GM19328 (cell line): ENCODE measurements around the gene NCKAP5.
A peak's percentile ranks its signal among the peaks of the same experiment; 100 is the strongest.

Experiments used
- ATAC-seq: cut with Tn5 transposase; IDR thresholded peaks from one replicate; pipeline ENCODE4 v1.9.1; 2021; ENCODE audit warnings: mild to moderate bottlenecking, moderate library complexity; ENCODE audit not compliant: unreplicated experiment

Gene NCKAP5

GRCh38 chr2:132975193-132976105 is 592.8 kb downstream of the NCKAP5 start:
- ATAC-seq: no peak

GRCh38 chr2:132974467-132975095 is 593.7 kb downstream of the NCKAP5 start:
- ATAC-seq: no peak

GRCh38 chr2:132971310-132972061 is 596.8 kb downstream of the NCKAP5 start:
- no peak for ATAC-seq

- no peak for ATAC-seq
Measured at GRCh38 chr2:132969371-132969985, 598.8 kb downstream of the NCKAP5 start.

- ATAC-seq: no peak
Measured at GRCh38 chr2:132965460-132965859, 602.8 kb downstream of the NCKAP5 start.

GRCh38 chr2:132963161-132963560 is 605.1 kb downstream of the NCKAP5 start:
- ATAC-seq: no peak

DNA sequence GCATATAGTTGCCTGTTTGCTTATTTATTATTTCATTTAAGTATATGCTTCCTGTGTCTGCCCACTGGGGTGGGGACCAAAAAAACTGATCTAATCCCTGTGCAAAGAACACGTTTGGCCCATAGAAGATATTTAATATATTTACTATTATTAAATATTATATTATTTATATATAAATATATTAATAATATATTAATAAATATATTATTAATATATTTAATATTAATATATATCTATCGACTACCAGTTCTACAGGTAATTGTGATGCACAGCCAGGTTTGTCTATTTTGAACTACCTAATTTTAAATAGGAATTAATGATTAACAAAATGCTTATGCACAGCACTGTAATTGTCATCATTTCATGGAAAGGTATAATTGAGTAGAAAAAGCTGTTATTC is 609.4 kb downstream of the NCKAP5 start:
- no peak for ATAC-seq

GRCh38 chr2:132955871-132956615 is 612.2 kb downstream of the NCKAP5 start:
- ATAC-seq: no peak

- ATAC-seq: peak; percentile 57
Measured at GRCh38 chr2:132953771-132954170, 614.5 kb downstream of the NCKAP5 start.

DNA sequence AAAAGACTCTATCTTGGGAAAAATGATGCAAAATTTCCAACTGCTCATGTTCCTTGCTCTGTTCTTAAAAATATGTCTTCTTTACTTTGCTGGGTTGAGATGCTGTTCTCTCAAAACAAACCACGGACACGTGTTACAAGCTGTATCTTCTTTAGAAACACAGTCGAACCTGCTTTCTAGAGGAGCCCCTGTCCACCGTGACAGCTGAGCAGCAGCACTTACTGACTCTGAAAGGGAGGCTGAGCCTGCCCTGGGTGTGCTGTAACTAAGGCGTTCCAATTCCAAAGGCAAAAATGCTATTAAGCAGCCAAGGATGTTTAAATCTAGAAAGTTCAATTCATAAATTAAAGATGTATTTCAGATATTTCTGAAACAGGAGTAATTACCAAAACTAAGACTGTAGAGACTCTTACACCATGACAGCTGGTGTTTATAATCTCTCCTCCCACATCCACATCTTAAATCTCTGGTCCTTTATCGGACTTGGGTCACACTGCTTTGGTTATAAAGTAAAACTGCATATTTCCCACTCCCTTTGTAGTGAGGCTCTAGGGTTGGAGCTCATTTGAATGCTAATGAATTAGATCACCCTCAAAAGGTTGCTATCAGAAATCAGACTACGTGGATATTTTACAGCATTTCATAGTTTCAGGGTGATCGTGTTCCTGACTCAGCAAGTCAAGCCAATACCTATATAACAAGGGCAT is 617.1 kb downstream of the NCKAP5 start:
- no peak for ATAC-seq

- no peak for ATAC-seq
Measured at GRCh38 chr2:132949108-132949507, 619.2 kb downstream of the NCKAP5 start.

DNA sequence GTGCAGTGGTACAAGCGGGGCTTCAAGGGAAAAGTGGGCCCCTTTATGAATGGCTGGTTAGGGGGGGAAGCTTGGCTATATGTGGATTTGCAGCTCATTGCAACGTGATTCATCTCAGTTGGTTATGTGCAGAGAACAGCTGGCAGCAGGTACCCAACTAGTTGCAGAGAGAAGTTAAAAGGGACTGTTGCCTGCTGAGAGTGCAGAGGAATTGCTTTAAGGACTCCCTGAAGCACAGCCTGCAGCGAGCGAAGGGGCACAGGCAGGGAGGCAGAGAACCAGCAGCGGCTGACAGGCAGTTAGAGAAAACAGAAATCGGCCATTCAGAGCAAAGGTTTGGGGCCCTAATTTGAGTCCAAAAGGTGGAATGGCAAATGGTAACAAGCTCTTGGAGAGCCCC is 620.1 kb downstream of the NCKAP5 start:
- ATAC-seq: no peak

- ATAC-seq: no peak
Measured at GRCh38 chr2:132943829-132944228, 624.4 kb downstream of the NCKAP5 start.

DNA sequence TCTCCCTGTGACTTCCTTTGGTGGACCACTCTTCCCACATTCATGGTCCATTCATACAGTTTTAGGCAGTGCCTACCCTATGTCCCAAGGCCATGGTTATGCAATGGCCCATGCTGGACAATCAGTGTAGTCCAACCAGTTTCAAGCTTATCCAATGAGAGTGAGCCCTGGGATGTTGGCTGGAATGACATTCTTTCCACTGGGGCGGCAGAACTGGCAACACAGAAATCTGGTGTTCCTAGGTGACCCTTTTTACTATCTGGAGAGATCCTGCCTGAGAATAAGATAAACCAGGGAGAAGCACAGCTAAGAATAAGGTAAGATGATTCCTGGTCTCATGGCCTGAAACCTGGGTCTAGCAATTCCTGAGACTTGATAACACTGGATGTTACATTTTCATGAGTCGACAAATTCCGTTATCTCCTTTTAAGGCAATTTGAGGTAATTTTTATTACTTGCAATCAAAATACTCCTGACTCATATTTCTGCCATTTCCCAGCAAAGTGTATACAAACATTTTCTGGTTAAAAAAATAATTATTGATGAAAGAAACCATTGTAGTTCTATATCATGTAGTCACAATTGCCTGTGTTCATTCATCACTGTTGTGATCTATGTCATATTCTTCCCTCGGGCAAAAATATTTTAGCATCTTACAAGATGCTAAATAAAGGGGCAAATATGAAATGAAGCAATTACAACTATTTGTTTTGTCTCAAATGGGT is 626.8 kb downstream of the NCKAP5 start:
- no peak for ATAC-seq

DNA sequence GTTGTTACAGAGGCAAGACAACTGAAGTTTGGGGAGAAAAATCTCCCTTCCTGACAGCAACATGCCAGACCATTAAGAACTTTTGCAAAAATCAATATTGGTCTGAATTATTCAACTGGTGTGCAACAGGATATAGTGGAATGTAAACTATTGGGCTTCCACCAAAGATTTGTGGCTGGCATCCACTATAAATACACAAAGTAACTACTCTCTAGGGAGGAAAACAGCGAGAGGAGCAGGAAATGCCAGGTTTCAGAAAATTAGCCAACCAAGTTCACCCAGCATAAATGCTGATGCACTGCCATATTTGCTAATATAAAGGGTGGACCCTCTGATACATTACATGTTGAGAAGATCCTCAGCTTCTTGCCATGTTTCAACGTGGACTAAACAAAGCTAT is 630.6 kb downstream of the NCKAP5 start:
- ATAC-seq: no peak

GRCh38 chr2:132936791-132937190 is 631.5 kb downstream of the NCKAP5 start:
- ATAC-seq: no peak

GRCh38 chr2:132936261-132936660 is 632.0 kb downstream of the NCKAP5 start:
- no peak for ATAC-seq

DNA sequence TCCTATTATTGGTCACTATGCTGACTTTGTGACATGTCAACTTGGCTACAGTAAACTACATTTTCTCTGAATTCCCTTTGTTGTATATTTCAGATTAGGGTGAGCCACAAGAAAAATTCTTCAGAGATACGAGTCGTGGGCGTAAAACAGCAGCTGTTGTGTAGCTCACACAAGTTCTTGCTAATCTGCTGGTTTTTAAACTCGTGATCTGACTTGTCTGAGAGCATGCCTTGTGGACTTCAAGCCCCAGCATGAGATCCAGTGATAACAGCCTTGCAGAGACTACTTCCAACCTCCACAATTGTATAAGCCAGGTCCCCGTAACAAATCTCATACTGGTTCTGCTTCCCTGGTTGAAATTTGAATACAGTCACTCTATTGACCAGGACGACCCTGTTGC is 638.5 kb downstream of the NCKAP5 start:
- ATAC-seq: no peak

- no peak for ATAC-seq
Measured at GRCh38 chr2:132923787-132924186, 644.5 kb downstream of the NCKAP5 start.
